Right forelimb (tissue), 1 donor: ENCODE measurements around the gene LRP1B.

Experiments used
- DNase-seq: peaks from one replicate; pipeline ENCODE4 v3.0.0-alpha.2; 2018

LRP1B gene

DNA sequence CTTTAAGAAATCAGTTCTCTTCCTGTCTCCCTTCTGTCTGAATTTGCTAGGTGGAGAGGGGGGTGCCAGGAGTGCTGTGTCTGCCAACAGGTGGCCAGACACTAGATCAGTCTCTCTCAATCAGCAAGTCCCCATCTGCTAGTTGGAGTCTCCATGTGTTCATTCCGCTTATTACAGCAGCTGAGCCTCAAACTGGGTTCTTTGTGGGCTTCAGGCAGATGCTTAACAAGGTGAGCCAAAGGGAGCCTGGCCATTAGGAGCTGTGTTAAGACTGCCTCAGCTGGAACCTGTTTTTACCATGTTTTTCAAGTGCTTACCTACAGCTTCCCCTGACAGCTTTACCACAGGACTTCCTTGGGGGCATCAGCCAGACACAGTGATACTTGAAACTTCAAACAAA, 401.9 kb downstream of the LRP1B start:
- DNase-seq: no peak

DNA sequence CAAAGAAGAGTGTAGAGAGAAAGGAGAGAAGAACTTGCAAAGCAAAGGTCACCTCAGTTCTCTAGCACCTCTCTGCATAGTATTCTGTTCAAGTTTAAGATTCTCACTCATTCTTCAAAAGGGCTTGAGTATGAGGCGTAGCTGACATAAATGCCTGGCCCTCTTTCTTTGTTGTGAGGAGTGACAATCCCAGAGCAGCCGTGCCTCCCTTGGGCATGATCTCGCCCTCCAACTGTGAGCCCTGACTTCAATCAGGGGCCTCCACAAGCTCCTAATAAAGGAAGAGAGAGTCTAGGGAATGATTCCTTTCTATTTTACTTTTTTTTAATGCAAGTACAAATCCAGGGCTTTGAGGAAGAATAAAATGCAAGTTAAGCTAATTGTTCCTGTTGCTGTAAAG, 402.7 kb downstream of the LRP1B start:
- no peak for DNase-seq

DNA sequence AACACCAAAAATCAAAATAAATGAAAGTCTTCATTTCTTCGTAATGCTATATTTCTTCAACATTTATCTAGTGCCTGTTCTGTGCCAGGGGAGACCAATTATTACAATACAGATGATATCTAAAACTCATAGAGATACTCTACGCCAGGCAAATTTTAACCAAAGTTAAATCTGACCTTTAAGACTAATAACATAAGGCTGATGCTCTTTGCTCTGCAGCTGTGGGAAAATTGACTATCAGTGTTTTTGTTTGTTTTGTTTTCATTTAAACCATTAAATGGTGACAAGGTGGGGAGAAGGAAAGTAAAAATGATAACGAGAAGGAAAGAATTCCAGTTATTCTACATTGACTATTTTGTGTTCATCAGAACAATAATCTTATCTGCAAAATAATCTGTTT, 406.4 kb downstream of the LRP1B start:
- no peak for DNase-seq

DNA sequence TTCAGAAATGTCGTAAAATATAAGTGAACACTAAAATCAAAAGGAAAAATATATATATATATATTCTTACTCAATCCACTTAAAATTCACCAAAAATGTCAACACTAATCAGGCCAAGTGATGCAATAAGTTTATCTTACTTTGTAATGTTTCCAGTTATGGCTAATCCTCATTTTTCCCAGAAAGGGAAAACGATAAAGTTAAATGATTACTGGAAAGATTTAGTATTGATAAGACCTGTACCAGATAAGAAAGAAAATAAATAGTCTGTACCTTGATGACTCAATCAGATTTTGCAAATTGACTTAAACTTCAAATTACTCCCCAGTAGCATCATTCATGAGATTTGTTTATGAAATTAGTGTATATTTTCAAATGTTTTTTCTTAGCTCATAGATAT, 407.0 kb downstream of the LRP1B start:
- no peak for DNase-seq

DNA sequence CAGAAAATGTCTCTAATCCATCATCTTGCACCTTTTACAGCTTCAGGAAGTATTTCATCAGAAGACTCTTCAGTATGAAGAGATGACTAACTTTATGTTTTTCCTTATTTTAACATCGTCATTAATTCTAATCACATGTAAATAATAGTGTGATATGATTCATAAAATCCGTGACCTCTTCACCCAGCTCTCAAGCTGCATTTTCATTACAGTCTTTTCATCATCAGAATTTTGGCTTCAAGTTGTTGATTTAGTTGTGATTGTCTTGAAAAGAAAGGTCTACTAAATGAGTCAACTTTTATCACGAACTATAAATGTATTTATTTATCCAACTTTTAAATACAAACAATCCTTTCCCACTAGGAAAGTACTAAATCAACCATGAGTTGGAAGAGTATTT, 410.3 kb downstream of the LRP1B start:
- DNase-seq: no peak

DNA sequence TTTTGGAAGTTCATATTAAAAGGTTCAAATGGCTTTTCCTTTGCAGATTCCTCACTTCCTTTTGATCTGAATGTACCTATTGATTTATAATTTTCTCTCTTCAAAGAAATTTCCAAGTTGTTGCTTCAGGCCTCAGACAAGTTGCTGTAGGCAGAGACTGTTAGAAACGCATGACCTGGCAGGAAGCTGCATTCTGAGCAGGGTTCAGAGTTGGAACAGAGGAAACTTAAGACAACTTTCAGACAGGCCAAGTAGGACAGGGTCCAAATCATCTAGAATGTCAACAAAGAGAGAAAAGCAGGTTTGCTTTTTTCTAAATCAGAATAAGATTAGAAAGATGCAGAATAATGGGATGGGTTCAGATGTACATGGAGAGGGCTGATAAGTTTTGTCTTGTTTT, 416.3 kb downstream of the LRP1B start:
- DNase-seq: no peak

DNA sequence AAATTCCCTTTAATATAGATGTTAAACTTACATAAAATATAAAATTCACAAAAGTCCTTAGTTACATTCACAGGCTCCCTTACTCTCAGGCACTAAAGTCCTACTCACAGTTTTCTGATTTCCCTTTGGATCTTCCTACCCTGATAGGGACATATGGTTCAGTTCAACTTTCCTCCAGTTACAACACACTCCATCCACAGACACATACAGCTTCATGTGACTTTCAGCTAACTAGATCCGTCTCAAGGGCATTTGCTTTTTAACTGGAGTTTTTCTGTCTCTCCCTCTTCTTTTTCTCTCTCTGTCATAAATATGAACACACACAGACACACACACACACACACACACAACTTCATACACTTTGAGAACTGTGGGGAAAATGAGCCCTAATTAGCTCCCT, 419.2 kb downstream of the LRP1B start:
- no peak for DNase-seq

DNA sequence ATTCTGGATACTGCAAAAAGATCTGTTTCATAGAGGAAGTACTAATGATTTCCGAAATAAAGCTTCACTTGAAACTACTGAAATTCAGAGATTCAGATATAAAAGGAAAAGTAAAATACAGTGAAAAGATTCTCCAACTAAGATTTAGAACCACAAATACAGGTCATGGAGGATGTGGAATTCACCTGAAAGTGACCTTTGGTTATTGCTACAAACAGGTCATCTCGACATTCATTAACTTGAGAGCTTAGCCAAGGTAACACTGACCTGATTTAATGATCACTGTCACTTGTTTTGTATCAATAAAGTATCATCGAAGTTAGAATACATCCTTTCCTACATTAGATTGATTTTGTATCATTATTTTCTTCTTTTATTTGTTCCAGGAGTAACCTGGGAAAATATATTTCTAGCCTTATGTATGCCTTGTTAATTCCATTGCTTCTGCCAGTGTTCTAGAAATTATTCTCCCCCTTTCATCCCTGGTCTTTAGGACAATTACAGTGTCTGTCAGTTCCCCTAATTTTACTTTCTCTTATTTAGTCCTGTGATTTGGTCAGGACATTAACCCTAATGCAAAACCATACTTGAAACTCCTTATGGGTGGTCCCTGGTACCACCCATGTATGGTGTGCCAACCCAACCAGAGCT, 420.1 kb downstream of the LRP1B start:
- DNase-seq: no peak

DNA sequence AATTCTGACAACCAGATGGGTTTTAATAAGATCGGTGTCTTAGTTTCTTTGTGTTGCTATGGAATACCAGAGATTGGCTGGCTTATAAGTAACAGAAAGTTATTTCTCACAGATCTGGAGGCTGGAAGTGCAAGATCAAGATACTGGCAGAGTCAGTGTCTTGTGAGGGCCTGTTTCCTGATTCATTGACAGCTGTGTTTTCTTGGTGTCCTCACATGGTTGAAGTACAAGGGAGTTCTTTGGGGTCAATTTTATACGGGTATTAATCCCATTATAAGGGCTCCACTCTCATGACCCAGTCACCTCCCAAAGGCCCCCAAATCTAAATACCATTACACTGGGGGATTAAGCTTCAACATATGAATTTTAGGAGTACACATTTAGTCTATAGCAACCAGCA, 421.1 kb downstream of the LRP1B start:
- DNase-seq: no peak

DNA sequence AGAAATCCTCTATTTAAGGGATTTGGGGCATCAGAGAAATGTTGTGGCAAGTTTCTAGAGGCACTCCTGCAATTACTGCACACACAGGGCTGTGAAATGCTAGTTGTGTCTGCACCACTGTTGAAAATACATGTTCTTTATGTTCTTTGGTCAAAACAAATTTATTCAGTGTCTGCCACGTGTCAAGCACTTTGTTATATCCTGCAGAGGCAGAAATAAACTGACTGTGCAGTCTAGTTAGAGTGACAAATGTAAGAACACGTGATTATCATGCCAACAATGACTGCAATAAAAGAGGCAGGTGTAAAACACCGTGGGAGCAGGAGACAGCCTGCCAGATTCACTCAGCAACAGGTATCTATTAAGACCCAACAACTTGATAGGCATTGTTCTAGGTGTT, 423.3 kb downstream of the LRP1B start:
- no peak for DNase-seq

DNA sequence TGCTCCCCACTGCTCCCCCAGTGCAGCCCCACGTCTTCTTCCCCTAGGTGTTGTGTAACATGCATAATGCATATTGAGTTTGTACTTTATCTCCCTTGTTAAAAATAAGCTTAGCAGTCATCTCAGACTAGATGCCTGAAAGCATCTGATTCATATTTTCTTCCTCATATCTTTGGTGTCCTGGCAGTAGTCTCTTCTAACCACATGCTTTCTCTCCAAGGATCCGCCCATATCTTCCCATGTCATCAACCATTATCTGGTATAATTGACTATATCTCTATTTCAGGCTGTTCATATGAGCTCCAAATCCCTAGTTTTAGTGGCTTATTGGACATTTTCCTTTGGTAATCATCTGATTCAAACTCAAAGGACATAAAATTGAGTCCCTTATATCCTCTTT, 426.3 kb downstream of the LRP1B start:
- no peak for DNase-seq

DNA sequence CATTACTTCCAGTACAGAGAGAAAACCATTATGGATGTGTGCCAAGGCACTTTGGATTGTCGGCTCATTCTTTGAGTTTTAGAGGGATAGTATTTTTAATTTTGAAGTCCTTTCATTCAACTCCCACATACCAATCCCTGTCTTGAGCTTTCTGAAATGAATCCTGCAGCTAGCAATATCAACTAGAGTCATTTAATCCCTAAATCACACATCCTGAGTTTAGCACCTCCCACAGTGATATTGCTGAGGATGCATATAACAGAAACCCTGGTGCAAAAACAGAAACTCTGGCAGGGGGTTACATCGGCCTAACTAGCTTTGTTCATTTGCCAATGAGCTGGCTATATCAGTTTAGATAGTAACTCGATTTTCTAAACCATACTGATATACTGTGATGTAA, 427.3 kb downstream of the LRP1B start:
- no peak for DNase-seq

DNA sequence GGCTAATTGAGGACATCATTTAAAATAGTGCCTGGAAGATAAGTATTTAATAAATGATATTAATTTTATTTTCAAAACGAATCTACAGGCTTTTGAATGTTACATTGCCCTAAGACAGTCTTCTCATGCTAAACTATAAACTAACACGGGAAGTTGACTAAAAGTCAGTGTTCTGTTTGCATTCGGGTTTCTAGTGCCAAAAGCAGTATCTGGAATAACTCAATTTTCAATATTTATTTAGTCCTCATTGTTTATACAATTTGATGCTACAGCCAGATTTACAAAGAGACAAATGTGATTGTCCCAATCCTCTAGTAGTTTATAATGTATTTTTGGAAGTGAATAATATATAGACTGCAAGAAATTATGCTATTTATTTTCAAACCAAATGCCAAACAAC, 429.2 kb downstream of the LRP1B start:
- DNase-seq: no peak

DNA sequence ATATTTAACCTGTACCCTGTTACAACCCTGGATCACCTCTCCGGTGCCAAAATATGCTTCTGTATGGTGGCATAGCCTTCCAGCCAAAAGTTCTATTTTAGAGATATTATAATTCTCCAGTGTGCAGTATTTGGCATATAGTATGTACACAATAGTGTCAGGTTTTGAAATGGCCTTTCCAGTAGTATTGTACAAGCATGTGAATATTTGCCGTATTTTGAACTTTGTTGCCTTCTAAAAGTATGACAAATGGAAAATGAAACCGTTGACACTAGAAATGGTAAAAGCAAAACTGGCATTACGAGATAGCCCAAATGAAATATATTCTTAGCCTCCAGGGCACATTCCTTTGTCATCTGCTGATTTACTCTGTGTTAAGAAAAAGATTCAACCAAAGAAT, 431.2 kb downstream of the LRP1B start:
- DNase-seq: no peak

DNA sequence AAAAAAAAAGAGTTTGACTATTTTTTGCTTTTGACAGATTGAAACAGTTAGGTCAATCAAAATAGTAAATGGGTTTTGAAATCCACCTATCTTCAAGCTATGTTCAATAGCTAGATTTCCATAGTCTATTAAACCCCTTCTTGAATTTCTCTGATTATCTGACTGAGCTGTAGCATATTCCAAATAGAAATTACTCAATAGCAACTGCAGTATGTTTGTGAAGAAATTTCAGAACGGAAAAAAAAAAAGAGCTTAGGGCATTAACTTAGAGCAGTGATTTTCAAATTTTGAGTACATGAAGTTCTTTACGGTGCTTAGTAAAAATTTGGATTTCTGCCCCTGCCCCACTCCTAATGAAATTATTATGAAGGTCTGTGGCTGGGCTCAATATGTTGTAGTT, 432.3 kb downstream of the LRP1B start:
- DNase-seq: no peak

DNA sequence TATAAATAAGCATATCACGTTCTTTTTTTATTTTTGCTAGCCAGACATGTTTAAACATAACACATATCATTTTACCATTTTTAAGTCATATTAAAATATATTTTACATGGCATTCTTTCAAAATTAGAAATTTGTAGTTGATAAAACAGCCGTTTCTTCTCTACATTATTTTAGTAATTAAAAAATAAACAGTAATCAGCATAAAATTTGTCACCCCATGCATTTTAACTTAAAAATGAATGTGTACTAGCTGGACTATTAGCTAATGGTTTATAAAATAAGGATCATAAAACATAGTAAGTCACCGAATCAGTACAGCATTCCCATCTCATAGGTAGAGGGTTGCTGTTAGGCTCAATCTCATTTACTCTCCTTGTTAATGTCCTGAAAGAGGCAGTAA, 433.8 kb downstream of the LRP1B start:
- DNase-seq: no peak

DNA sequence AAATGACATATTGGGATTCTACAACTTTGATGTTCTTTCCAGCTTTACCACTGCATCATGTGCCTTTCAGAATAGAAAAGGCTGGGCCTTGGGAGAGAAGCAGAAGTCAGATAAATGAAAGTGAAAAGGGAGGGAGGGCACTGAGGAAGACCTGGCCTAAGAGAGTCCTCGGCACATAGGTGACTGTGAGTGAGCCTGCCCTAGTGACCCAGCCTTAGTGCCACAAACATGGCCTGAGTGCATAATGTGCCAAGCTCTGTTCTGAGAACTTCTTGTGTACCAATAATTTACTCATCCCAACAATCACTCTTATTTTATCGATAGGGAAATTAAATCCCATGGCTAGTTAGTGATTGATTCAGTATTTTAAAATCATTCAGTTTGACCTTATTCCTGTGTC, 436.6 kb downstream of the LRP1B start:
- no peak for DNase-seq

DNA sequence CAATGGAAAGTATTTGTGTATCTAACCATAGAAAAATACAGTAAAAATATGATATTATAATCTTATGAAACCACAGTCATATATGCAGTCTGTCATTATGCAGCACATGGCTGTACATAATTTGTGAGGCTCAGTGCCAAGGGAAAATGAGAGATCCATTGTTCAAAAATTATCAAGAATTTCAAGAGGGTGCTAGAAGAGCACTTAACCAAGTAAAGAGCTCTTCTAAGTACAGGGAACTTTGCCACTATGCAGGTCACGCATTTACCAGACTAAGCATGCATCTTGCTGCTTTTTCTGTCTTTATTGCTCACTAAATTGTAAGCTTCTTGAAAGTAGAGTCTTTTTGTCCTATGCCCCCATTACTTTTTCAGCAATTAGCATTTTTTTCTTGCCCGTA, 438.0 kb downstream of the LRP1B start:
- no peak for DNase-seq

DNA sequence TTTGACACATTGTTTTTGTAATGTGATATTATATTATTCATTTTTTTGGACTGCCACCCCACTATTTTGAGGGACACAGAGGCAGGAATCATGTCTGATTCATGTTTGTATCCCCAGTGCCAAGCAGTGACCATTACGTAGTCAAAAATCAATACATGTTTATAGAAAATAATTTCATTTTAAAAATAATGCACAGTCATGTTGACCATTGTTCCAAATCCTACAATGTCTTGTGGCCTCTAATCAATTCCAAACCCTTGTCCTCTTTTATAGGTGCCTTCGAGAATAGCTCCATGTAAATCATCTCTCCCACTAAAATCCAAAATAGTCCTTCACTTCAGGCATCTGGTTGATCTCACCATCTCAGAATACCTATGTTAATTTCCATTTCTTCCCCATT, 454.7 kb downstream of the LRP1B start:
- DNase-seq: no peak

DNA sequence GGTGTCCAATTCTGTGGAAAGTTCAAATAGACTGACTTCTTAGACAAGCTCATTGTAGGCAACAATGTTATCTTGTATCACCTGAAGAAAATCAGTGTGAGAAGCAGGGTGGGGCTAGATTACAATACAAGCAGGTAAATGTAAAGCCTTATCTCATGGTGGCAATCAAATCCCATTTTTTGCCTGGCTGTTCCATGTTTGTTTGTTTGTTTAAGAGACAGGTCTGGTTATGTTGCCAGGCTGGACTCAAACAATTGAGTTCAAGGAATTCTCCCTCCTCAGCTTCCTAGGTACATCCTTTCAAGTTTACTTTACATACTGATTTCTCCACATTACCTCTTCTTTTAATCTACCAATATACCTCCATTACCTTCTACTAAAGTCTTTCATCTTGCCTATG, 464.6 kb downstream of the LRP1B start:
- no peak for DNase-seq

DNA sequence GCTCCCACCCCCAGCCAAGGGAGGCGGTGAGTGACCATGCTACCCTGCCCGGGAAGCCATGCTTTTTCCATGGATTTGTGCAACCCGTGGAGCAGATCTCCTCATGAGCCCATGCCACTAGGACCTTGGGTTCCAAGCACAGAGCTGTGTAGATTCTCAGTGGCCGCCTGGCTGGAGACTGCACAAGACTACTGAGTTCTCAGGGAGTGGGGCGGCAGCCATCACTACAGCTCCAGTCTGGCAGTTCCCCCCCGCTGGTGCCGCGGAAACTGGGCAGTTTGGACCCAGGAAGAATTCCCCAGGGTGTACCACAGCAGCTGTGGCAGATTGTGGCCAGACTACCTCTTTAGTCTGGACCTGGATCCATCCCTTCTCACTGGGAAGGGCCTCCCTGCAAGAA, 470.6 kb downstream of the LRP1B start:
- DNase-seq: no peak

DNA sequence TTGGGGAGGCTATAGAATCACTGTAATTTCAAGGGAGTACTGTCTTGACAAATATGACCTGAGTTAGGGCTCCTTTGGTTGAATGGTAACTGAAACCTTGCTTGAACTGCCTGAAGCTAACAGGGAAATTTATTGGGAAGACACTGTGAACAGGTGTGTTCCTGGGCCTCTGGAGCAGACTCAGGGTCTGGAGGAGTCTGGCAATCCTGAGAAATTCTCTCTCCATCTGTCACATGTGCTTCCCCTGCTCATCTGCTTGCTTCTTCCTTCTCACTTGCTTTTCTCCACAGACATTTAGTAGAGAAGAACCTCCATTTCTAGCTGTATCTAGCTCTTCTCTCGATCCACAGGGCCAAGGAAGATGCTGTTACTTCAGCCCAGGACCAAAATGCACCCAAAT, 476.5 kb downstream of the LRP1B start:
- no peak for DNase-seq

DNA sequence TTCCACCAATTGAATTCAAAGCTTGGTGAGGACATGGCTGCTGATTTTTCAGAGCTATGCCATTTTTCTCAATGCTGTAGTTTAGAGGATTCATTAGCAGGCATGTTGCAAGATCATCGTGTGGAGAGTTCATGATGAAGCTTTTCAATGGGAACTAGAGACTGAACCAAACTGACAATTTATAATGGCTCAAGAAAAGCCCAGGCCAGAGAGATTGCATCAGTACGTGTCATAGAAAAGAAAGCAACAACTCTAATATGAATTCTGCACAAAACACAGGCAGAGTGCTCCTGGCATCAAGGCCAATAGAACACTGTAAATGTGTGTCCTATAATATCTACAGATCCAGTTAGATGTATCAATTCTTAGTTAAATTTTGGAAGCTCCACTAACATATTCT, 477.6 kb downstream of the LRP1B start:
- DNase-seq: no peak

DNA sequence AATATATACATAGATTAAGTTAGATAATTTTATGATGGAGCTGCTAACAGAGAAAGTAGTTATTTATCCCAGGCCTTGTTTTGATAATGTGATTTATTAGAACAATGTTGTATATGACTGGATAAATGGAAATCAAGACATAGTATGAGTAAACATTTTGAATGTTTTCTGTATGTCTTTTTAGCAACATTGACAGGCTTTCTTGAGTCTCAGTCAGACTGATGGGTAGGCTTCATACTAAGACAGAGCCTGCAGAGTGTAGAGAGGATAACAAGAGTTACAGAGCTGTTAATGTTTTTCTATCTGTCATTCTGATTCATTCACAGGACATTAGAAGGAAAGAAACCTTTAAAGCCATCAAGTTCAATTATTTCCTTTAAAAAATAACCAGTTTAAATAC, 478.5 kb downstream of the LRP1B start:
- DNase-seq: no peak

DNA sequence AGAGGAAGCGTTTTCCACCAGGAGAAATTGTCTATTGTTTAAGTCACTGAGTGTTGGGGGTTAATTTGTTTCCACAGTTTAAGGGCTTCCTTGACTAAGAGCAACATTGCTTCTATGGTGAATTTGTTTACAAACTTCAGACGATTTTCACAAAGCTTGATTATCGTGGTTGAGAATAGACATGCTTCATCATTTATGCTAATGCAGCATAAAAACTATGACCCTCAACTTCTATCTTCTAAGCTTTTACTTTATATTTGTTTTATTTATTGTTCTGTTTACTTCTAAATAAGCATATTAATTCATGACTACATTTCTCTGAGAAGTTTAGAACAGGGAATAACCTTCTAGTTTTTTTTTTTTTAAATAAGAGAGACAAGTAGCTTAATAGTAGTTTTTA, 483.5 kb downstream of the LRP1B start:
- no peak for DNase-seq

DNA sequence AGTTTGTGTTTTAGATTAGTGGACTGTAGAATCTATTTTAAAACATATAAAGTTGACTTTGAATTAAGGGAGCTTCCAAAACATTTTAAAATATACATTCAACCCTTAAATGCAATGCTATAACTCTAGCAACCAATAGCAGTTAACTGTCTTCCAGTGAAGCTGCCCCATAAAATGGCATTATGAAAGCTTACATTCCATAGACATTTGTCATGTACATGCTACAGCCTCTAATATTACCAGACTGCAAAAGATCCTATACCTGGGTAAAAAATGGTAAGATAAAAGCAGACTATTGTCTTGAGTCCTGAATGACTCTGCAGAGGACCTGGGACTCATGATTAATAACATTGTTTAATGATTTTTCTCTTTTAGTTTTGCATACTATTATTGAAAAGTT, 489.4 kb downstream of the LRP1B start:
- DNase-seq: no peak
